HG02759 (cell line): Measurements from ENCODE around the gene ABCC3.
"Not testable (repeated sequence)": the region's sequence is repeated elsewhere in the genome, so short reads cannot be mapped to it uniquely, and the experiment has no call there.

Source experiments
- ATAC-seq: cut with Tn5 transposase; IDR thresholded peaks from one replicate; pipeline ENCODE4 v1.9.1; 2021; ENCODE audit warnings: mild to moderate bottlenecking, moderate library complexity; ENCODE audit not compliant: unreplicated experiment

ABCC3 gene

GRCh38 chr17:50696365-50696879 is 61.7 kb downstream of the ABCC3 start:
- no peak for ATAC-seq

GRCh38 chr17:50697062-50697461 is 62.4 kb downstream of the ABCC3 start:
- ATAC-seq: no peak

GRCh38 chr17:50697663-50698272 is 63.1 kb downstream of the ABCC3 start:
- no peak for ATAC-seq

GRCh38 chr17:50699410-50699809 is 64.7 kb downstream of the ABCC3 start:
- ATAC-seq: no peak

- no peak for ATAC-seq
These were observed 68.5 kb downstream of the ABCC3 start for GRCh38 chr17:50703162-50703561.

- ATAC-seq: peak; percentile 84
These were observed 72.8 kb downstream of the ABCC3 start, which contains the start of gene ANKRD40 for GRCh38 chr17:50707289-50708049. Gene ANKRD40, minus strand, starts transcription at chr17:50707914. Its CDS starts 260 bp downstream, at chr17:50707654.

GRCh38 chr17:50708050-50709000 is 73.6 kb downstream of the ABCC3 start:
- ATAC-seq: no peak

- ATAC-seq: not testable (repeated sequence)
These were observed 74.4 kb downstream of the ABCC3 start for GRCh38 chr17:50709053-50709452.

- ATAC-seq: no peak
These were observed 75.3 kb downstream of the ABCC3 start for GRCh38 chr17:50710025-50710424.

- ATAC-seq: no peak
These were observed 76.0 kb downstream of the ABCC3 start for GRCh38 chr17:50710650-50711049.

GRCh38 chr17:50712641-50713040 is 78.0 kb downstream of the ABCC3 start:
- ATAC-seq: no peak

- no peak for ATAC-seq
These were observed 80.8 kb downstream of the ABCC3 start for GRCh38 chr17:50715471-50715870.

- peak; percentile 93 for ATAC-seq
These were observed 84.7 kb downstream of the ABCC3 start, which contains the start of gene LUC7L3 for GRCh38 chr17:50719144-50719923. Gene LUC7L3, plus strand, starts transcription at chr17:50719603. Its CDS starts 130 bp downstream, at chr17:50719733.

GRCh38 chr17:50719924-50720794 is 85.5 kb downstream of the ABCC3 start:
- no peak for ATAC-seq

- ATAC-seq: no peak
These were observed 86.7 kb downstream of the ABCC3 start for GRCh38 chr17:50721194-50722010.

GRCh38 chr17:50722746-50723145 is 88.1 kb downstream of the ABCC3 start:
- ATAC-seq: no peak

- ATAC-seq: not testable (repeated sequence)
These were observed 89.9 kb downstream of the ABCC3 start for GRCh38 chr17:50724622-50725021.
